PFSK-1 (cell line): ENCODE results near the gene CEP57L1. TPM values are rescaled to one million over a fixed set of nuclear protein-coding genes. Genes with fewer than 3 reads are reported as not detected.
A peak's percentile ranks its signal among the peaks of the same experiment; 100 is the strongest.

Source experiments
- FOXP2 ChIP-seq: optimal IDR thresholded peaks from 2 replicates; pipeline ENCODE3; 2011; ENCODE audit warnings: borderline replicate concordance, control low read depth, inconsistent platforms; ENCODE audit not compliant: insufficient read depth; ENCODE audit errors: extremely low read length, extremely low read depth
- POLR2AphosphoS5 ChIP-seq: IDR thresholded peaks from 2 replicates; pipeline ENCODE4 v1.6.1; 2012; ENCODE audit warnings: low read depth, mild to moderate bottlenecking, control low read depth, low read length, moderate library complexity
- SIN3A ChIP-seq: IDR thresholded peaks from 2 replicates; pipeline ENCODE4 v1.6.1; 2012; ENCODE audit warnings: mild to moderate bottlenecking, low read length, moderate library complexity, borderline replicate concordance; ENCODE audit not compliant: insufficient read depth
- TAF1 ChIP-seq: IDR thresholded peaks from 2 replicates; pipeline ENCODE4 v1.6.1; 2012; ENCODE audit warnings: low read length, control low read depth, borderline replicate concordance; ENCODE audit not compliant: insufficient read depth
- polyA plus RNA-seq: library from polyadenylated mRNA; unstranded; fragments of >200 nt; gene quantifications from one replicate; pipeline ENCODE4 v1.2.1, GENCODE V29; 2012; ENCODE audit warnings: low read depth, missing spikeins; ENCODE audit not compliant: insufficient read length
- TF ChIP-seq, protein P1 (sequence below), 2 experiments: IDR thresholded peaks; 2 replicates each; pipeline versions ENCODE4 v1.6.1 to v1.8.0; 2011 to 2012; ENCODE audit warnings: low read depth in 2 of 2, low read length in 2 of 2, control low read depth in 1 of 2, inconsistent platforms in 1 of 2, mild to moderate bottlenecking in 1 of 2, moderate library complexity in 1 of 2; ENCODE audit not compliant: insufficient read depth in 1 of 2

The CEP57L1 gene
- 8.4 TPM for polyA plus RNA-seq

DNA sequence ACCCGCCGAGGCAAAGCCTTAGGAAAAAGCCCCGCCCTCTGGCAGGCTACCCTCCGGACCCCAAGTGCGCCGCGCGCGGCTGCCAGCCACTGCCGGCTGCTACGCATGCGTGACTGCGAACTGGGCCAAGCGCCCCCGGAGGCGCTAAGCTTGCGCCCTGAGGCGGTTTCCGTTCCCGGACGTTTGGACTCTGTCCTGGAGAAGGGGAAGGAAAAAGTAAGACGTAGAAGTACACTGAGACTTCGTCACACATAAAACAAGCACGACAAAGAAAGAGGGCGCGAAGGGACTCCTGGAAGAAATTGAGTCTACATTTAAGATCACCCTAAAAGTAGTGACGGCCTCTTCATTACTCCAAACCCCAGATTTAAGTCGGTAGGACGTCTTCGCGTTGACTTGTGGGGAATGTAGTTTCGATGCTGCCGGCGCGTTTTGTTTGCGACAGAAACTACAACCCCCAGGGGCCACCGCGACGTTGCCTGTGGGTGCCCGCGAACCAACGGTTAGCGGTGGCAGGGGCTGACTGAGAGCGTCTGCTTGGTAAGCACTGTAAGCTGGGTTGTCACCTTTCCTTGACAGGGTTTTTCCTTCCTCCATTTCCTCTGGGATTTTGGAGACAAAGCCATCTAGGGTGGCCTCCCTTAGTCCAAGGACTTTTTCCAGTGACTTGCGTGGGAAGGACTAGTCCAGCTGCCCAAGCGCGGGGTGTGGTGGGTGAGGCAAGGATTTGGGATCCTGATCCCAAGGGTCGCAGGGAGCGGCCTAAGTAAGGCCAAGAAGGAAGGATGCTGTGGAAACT, at the start of gene CEP57L1:
Gene CEP57L1 (plus strand): TSS at position 472 of the 799 bp plus-strand sequence. CDS start 49,715 bp downstream, outside the sequence.
- TF ChIP-seq POLR2AphosphoS5 = peak; percentile 85
- TF ChIP-seq SIN3A = peak; percentile 77; the same call in 1 of the 2 replicates
- peak; percentile 42 for TF ChIP-seq FOXP2
- TF ChIP-seq, protein P1, sequence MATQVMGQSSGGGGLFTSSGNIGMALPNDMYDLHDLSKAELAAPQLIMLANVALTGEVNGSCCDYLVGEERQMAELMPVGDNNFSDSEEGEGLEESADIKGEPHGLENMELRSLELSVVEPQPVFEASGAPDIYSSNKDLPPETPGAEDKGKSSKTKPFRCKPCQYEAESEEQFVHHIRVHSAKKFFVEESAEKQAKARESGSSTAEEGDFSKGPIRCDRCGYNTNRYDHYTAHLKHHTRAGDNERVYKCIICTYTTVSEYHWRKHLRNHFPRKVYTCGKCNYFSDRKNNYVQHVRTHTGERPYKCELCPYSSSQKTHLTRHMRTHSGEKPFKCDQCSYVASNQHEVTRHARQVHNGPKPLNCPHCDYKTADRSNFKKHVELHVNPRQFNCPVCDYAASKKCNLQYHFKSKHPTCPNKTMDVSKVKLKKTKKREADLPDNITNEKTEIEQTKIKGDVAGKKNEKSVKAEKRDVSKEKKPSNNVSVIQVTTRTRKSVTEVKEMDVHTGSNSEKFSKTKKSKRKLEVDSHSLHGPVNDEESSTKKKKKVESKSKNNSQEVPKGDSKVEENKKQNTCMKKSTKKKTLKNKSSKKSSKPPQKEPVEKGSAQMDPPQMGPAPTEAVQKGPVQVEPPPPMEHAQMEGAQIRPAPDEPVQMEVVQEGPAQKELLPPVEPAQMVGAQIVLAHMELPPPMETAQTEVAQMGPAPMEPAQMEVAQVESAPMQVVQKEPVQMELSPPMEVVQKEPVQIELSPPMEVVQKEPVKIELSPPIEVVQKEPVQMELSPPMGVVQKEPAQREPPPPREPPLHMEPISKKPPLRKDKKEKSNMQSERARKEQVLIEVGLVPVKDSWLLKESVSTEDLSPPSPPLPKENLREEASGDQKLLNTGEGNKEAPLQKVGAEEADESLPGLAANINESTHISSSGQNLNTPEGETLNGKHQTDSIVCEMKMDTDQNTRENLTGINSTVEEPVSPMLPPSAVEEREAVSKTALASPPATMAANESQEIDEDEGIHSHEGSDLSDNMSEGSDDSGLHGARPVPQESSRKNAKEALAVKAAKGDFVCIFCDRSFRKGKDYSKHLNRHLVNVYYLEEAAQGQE (IDR thresholded peaks at IDR 0.05; ENCODE audit: insufficient read depth in 1 of 2, low read depth in 2 of 2, low read length in 2 of 2) = 0 out of 4 replicates have a peak, but pooled peaks of 1 of the 2 experiments have one; percentile 6
- peak; percentile 71; the same call in 1 of the 2 replicates for TF ChIP-seq TAF1

DNA sequence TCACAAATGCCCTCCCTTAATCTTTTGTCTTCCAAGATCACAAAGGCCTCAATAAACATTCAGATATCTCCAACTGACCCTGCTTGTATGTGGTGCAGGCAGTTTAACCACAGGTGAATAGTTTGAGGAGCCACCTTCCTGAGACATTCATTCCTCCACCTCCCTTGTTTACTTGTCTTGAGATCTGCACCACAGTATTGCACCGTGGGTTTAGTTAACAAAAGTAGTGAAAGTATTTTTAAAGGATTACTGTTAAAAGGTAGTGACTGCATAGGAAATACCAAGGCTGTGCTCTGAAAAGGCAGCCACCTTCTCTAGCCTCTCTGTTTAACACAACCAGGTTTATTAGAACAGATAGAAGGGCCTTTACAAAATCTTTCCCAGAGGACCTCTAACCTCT, 47.1 kb upstream of the CEP57L1 start:
- TF ChIP-seq POLR2AphosphoS5 (no peak), TAF1 (no peak), SIN3A (no peak), FOXP2 (no peak)
- TF ChIP-seq, protein P1 (IDR thresholded peaks at IDR 0.05; ENCODE audit: insufficient read depth in 1 of 2, low read depth in 2 of 2, low read length in 2 of 2) = no peak

DNA sequence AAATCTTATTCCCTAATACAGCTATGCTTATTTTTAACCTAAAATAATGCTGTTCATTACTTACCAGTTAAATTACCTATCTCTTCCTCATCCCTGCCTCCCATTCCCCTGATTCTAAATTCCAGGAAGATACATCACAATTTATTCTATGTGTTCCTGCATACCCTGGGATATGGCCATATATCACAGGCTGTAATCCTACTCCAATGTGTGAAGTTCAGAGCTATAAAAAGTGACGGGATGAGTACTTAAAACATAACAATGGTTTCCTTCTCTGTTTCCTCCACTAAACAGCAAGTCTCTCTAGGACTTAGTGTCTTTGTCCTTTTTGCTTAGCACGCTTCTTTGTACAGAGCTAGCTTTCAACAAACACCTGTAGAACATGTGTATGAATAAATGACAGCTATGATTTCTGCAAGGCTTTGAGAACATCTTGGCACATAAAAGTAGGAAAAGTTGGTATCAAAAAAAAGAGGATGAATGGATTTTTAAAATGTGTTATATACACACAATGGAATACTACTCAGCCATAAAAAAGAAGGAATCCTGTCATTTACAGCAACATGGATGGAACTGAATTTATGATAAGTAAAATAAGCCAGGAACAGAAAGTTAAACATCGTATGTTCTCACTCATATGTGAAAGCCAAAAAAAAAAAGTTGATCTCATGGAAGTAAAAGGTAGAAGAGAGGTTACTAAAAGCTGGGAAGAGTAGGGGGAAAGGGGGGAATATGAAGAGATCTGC, 46.5 kb upstream of the CEP57L1 start:
- TF ChIP-seq TAF1 (no peak), POLR2AphosphoS5 (no peak), FOXP2 (no peak), SIN3A (no peak)
- TF ChIP-seq, protein P1 (IDR thresholded peaks at IDR 0.05; ENCODE audit: insufficient read depth in 1 of 2, low read depth in 2 of 2, low read length in 2 of 2) = no peak

DNA sequence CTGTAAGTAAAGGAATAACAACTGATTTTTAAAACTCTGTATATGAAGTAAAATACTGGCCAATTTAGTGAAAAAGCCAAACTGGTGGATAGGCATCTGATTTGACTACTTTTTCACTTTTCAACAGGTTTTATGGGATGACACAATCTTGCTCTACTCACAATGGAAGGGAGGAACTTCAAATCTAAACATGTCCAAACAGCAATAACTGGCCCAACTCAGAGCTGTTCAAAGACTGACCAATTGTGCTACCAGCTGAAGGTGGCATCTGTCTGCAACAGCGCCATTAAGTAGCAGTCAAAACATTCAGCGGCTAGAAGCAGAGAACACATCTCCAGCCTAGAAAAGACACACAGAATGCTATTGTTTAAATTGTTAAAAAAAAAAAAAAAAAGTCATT, 45.3 kb upstream of the CEP57L1 start:
- TF ChIP-seq FOXP2 (no peak), TAF1 (no peak), POLR2AphosphoS5 (no peak), SIN3A (no peak)
- TF ChIP-seq, protein P1 (IDR thresholded peaks at IDR 0.05; ENCODE audit: insufficient read depth in 1 of 2, low read depth in 2 of 2, low read length in 2 of 2) = no peak
